ENCODE results near the gene SLC48A1. TPM values are rescaled to one million over a fixed set of nuclear protein-coding genes. Genes with fewer than 3 reads are reported as not detected.

The SLC48A1 gene
- total RNA-seq, 3 donors from 2014 or later (not counting 1 experiment from before 2014, with no cell fraction given): 2.0 to 4.4 (median 3.4) TPM

GRCh38 chr12:47791351-47791746 is 18.3 kb downstream of the SLC48A1 start:
- intact Hi-C loops (cut with micrococcal nuclease): no loop called here
- no peak overlapping the region for H3K27ac ChIP-seq (ENCODE audit: low read length)
- ATAC-seq: no peak

GRCh38 chr12:47791874-47792273 is 18.8 kb downstream of the SLC48A1 start:
- Histone ChIP-seq H3K4me3 (ENCODE audit: low read length) (no peak overlapping the region), H3K36me3 (ENCODE audit: control insufficient read depth, insufficient read depth, low read length) (peaks cover 92% of the 10 kb centered on the region), H3K9me3 (ENCODE audit: control insufficient read depth, insufficient read depth, low read length) (no peaks in the 10 kb centered on the region), H3K27me3 (ENCODE audit: control insufficient read depth, insufficient read depth, low read length) (no peaks in the 10 kb centered on the region), H3K27ac (ENCODE audit: low read length) (no peak overlapping the region), H3K4me1 (ENCODE audit: control insufficient read depth, insufficient read depth, low read length) (no peaks in the 10 kb centered on the region)
- no peaks in the 10 kb centered on the region for H3K9me3 Mint-ChIP-seq
- DNase-seq (no peak), ATAC-seq (no peak)
- intact Hi-C loops (cut with micrococcal nuclease): no loop called here
- peaks cover 14% of the 10 kb centered on the region for H3K36me3 Mint-ChIP-seq
- H3K27me3 Mint-ChIP-seq (ENCODE audit: low read depth in 2 of 2): no peaks in the 10 kb centered on the region
- H3K4me1 Mint-ChIP-seq: no peaks in the 10 kb centered on the region
- no peak overlapping the region for H3K4me3 Mint-ChIP-seq
- H3K27ac Mint-ChIP-seq: no peak overlapping the region
- 93% methylated on average over 16 of the region's 16 CpGs for WGBS (ENCODE audit: insufficient coverage)
- TF ChIP-seq CTCF (IDR thresholded peaks at IDR 0.05): no peak

More at GRCh38 chr12:47791351-47791746, 18.3 kb downstream of the SLC48A1 start:
- no peaks in the 10 kb centered on the region for H3K4me1 Mint-ChIP-seq
- no peaks in the 10 kb centered on the region for H3K9me3 Mint-ChIP-seq
- WGBS (ENCODE audit: insufficient coverage): 97% methylated on average over 14 of the region's 14 CpGs
- H3K36me3 Mint-ChIP-seq: peaks cover 14% of the 10 kb centered on the region
- H3K27ac Mint-ChIP-seq: peak overlapping the region in 1 of 2 donors; percentile 31
- TF ChIP-seq CTCF (IDR thresholded peaks at IDR 0.05): no peak
- Histone ChIP-seq H3K27me3 (ENCODE audit: control insufficient read depth, insufficient read depth, low read length) (no peaks in the 10 kb centered on the region), H3K9me3 (ENCODE audit: control insufficient read depth, insufficient read depth, low read length) (no peaks in the 10 kb centered on the region), H3K4me1 (ENCODE audit: control insufficient read depth, insufficient read depth, low read length) (no peaks in the 10 kb centered on the region), H3K4me3 (ENCODE audit: low read length) (no peak overlapping the region), H3K36me3 (ENCODE audit: control insufficient read depth, insufficient read depth, low read length) (peaks cover 93% of the 10 kb centered on the region)
- H3K4me3 Mint-ChIP-seq: no peak overlapping the region
- no peak for DNase-seq
- no peaks in the 10 kb centered on the region for H3K27me3 Mint-ChIP-seq (ENCODE audit: low read depth in 2 of 2)

- WGBS (ENCODE audit: insufficient coverage): 94% methylated on average over 15 of the region's 15 CpGs
- Histone ChIP-seq H3K4me1 (ENCODE audit: control insufficient read depth, insufficient read depth, low read length) (peaks cover 7% of the 10 kb centered on the region), H3K4me3 (ENCODE audit: low read length) (no peak overlapping the region), H3K9me3 (ENCODE audit: control insufficient read depth, insufficient read depth, low read length) (no peaks in the 10 kb centered on the region), H3K36me3 (ENCODE audit: control insufficient read depth, insufficient read depth, low read length) (peaks cover 89% of the 10 kb centered on the region), H3K27me3 (ENCODE audit: control insufficient read depth, insufficient read depth, low read length) (no peaks in the 10 kb centered on the region), H3K27ac (ENCODE audit: low read length) (no peak overlapping the region)
- Mint-ChIP-seq H3K27me3 (ENCODE audit: low read depth in 2 of 2) (no peaks in the 10 kb centered on the region), H3K27ac (no peak overlapping the region), H3K4me1 (peaks cover 7 to 8% of the 10 kb centered on the region in 2 donors), H3K4me3 (no peak overlapping the region), H3K36me3 (peaks cover 8% of the 10 kb centered on the region), H3K9me3 (no peaks in the 10 kb centered on the region)
- no peak for DNase-seq
- no peak for ATAC-seq
- intact Hi-C loops (cut with micrococcal nuclease): no loop called here
- no peak for TF ChIP-seq CTCF (IDR thresholded peaks at IDR 0.05)
Measured at GRCh38 chr12:47793015-47793681, 20.1 kb downstream of the SLC48A1 start.

- no peaks in the 10 kb centered on the region for H3K36me3 Mint-ChIP-seq
- no peak for TF ChIP-seq CTCF (IDR thresholded peaks at IDR 0.05)
- Histone ChIP-seq H3K27me3 (ENCODE audit: control insufficient read depth, insufficient read depth, low read length) (no peaks in the 10 kb centered on the region), H3K4me3 (ENCODE audit: low read length) (no peak overlapping the region), H3K27ac (ENCODE audit: low read length) (no peak overlapping the region), H3K9me3 (ENCODE audit: control insufficient read depth, insufficient read depth, low read length) (no peaks in the 10 kb centered on the region), H3K36me3 (ENCODE audit: control insufficient read depth, insufficient read depth, low read length) (peaks cover 79% of the 10 kb centered on the region), H3K4me1 (ENCODE audit: control insufficient read depth, insufficient read depth, low read length) (peaks cover 18% of the 10 kb centered on the region)
- WGBS (ENCODE audit: insufficient coverage): 98% methylated on average over 9 of the region's 9 CpGs
- no peak overlapping the region for H3K27ac Mint-ChIP-seq
- H3K27me3 Mint-ChIP-seq (ENCODE audit: low read depth in 2 of 2): no peaks in the 10 kb centered on the region
- peaks cover 7 to 18% of the 10 kb centered on the region in 2 donors for H3K4me1 Mint-ChIP-seq
- DNase-seq (no peak), ATAC-seq (no peak)
- no peak overlapping the region for H3K4me3 Mint-ChIP-seq
- intact Hi-C loops (cut with micrococcal nuclease): no loop called here
- no peaks in the 10 kb centered on the region for H3K9me3 Mint-ChIP-seq
Measured at GRCh38 chr12:47794679-47795078, 21.6 kb downstream of the SLC48A1 start.
